Measurements from ENCODE around the gene LIG1.

LIG1 gene

DNA sequence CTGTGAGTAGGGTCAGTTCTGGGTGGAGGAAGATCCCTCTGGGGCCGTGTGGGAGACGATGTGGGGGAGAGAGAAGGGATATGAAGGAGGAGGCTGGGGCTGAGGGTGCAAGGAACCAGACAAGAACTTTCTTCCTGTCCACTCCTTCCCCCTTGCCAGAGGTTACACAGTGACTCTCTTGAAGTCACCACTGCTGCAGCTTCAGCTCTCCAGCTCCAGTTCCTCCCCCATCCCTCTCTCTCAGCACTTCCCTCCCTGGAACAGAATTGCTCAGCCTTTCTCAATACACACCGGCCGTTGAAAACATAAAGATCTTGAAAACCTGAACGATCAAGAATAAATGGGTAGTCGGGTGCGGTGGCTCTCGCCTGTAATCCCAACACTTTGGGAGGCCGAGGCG is 5.4 kb upstream of the LIG1 start:
- no peak for DNase-seq (ENCODE audit: extremely low spot score)
- ChIA-PET CTCF (no interaction called here), POLR2A (no interaction called here)
- TF ChIP-seq TARDBP (IDR thresholded peaks at IDR 0.05) = no peak
- no peak for TF ChIP-seq NFRKB (IDR thresholded peaks at IDR 0.05)
- no peak for TF ChIP-seq CTBP1 (IDR thresholded peaks at IDR 0.05; ENCODE audit: borderline replicate concordance)
- TF ChIP-seq ARNT (IDR thresholded peaks at IDR 0.05) = no peak
- no peak for TF ChIP-seq ELF4 (IDR thresholded peaks at IDR 0.05)
- TF ChIP-seq FOXM1 (IDR thresholded peaks at IDR 0.05; ENCODE audit: borderline replicate concordance) = no peak
- no peak for TF ChIP-seq L3MBTL2 (conservative IDR thresholded peaks at IDR 0.05)
- no peak for TF ChIP-seq SUZ12 (IDR thresholded peaks at IDR 0.05)
- TF ChIP-seq LEF1 (IDR thresholded peaks at IDR 0.05; ENCODE audit: borderline replicate concordance) = no peak
- TF ChIP-seq, protein P1, sequence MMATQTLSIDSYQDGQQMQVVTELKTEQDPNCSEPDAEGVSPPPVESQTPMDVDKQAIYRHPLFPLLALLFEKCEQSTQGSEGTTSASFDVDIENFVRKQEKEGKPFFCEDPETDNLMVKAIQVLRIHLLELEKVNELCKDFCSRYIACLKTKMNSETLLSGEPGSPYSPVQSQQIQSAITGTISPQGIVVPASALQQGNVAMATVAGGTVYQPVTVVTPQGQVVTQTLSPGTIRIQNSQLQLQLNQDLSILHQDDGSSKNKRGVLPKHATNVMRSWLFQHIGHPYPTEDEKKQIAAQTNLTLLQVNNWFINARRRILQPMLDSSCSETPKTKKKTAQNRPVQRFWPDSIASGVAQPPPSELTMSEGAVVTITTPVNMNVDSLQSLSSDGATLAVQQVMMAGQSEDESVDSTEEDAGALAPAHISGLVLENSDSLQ (IDR thresholded peaks at IDR 0.05) = no peak

DNA sequence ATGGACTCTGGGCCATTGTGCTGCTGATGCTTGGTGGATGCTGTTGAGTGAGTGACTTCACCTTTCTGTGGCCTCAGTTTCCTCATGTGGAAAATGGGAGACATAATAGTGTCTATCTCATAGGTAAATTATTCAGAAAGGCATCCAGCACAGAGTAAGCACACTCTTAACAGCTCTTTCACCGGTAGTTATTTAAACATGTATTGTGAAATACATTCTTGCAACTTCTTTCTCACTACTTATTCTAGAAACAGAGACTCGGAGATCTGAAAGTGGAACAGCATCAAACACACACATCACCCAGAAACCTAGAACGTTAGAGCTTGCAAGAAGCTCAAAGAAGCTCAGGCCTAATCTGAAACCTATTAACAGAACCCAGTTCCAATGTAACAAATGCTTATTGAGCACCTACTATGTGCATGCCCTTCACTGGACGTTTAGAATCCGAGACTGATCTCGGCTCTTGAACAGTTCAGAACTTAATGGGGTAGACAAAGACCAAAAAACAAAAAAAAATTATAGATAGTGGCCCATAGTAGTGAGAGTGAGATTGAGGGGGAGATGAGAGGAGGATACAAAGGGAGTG is 4.4 kb upstream of the LIG1 start:
- ChIA-PET CTCF (interaction anchor here (0.6 kb wide), 1 partner anchor 115 kb away, joined by 3 read pairs; no protein-coding TSS in a partner anchor), POLR2A (interaction anchor here (1.0 kb wide), 1 partner anchor 10 kb away, joined by 4 read pairs; no protein-coding TSS in a partner anchor)
- TF ChIP-seq FOXA1 (IDR thresholded peaks at IDR 0.05) = no peak
- TF ChIP-seq SUZ12 (IDR thresholded peaks at IDR 0.05) = no peak
- no peak for TF ChIP-seq HDGF (IDR thresholded peaks at IDR 0.05; ENCODE audit: borderline replicate concordance)
- no peak for TF ChIP-seq TARDBP (IDR thresholded peaks at IDR 0.05)
- no peak for TF ChIP-seq SP1 (IDR thresholded peaks at IDR 0.05)
- TF ChIP-seq ARNT (IDR thresholded peaks at IDR 0.05) = no peak
- TF ChIP-seq CTBP1 (IDR thresholded peaks at IDR 0.05; ENCODE audit: borderline replicate concordance) = no peak
- no peak for TF ChIP-seq FOXK2 (IDR thresholded peaks at IDR 0.05)
- TF ChIP-seq FOXM1 (IDR thresholded peaks at IDR 0.05; ENCODE audit: borderline replicate concordance) = no peak
- TF ChIP-seq, protein P1 (IDR thresholded peaks at IDR 0.05) = no peak
- TF ChIP-seq NFRKB (IDR thresholded peaks at IDR 0.05) = no peak
- no peak for TF ChIP-seq BHLHE40 (IDR thresholded peaks at IDR 0.05; ENCODE audit: borderline replicate concordance)
- TF ChIP-seq ELF4 (IDR thresholded peaks at IDR 0.05) = no peak
- TF ChIP-seq LEF1 (IDR thresholded peaks at IDR 0.05; ENCODE audit: borderline replicate concordance) = no peak
- DNase-seq (ENCODE audit: extremely low spot score) = no peak

DNA sequence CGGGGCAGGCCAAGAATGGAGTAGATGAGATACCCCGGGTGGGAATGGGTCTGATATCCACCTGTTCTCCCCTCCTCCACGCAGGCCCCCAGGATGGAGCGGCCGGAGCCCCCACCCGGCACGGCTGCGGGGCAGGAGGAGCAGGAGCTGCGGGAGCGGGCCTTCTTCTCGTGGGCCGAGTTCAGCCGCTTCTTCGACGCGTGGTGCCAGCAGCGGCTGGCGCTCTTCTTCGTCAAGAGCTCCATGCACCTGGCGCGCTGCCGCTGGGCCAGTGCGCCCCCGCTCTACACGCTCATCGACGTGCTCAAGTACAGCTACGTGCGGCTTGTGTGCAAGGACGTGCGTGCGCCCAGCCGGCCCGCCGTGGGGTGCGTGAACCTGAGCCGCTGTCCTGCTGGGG is 1.6 kb upstream of the LIG1 start:
- TF ChIP-seq FOXA1 (IDR thresholded peaks at IDR 0.05) (no peak), BHLHE40 (IDR thresholded peaks at IDR 0.05; ENCODE audit: borderline replicate concordance) (no peak), ZNF384 (IDR thresholded peaks at IDR 0.05) (no peak), SP1 (IDR thresholded peaks at IDR 0.05) (no peak), FOXK2 (IDR thresholded peaks at IDR 0.05) (no peak), TARDBP (IDR thresholded peaks at IDR 0.05) (no peak), FOXM1 (IDR thresholded peaks at IDR 0.05; ENCODE audit: borderline replicate concordance) (no peak), LEF1 (IDR thresholded peaks at IDR 0.05; ENCODE audit: borderline replicate concordance) (no peak), NFRKB (IDR thresholded peaks at IDR 0.05) (no peak), HDGF (IDR thresholded peaks at IDR 0.05; ENCODE audit: borderline replicate concordance) (no peak), ARNT (IDR thresholded peaks at IDR 0.05) (no peak), L3MBTL2 (conservative IDR thresholded peaks at IDR 0.05) (no peak), ELF4 (IDR thresholded peaks at IDR 0.05) (no peak), CTBP1 (IDR thresholded peaks at IDR 0.05; ENCODE audit: borderline replicate concordance) (no peak)
- TF ChIP-seq, protein P1 (IDR thresholded peaks at IDR 0.05) = no peak
- ChIA-PET POLR2A (interaction anchor here (0.7 to 2.5 kb wide), 4 partner anchors 12 to 61 kb away, joined by 3 to 9 read pairs (median 4); partner anchors contain the start of gene PLA2G4C), CTCF (interaction anchor here (1.0 kb wide), 1 partner anchor 23 kb away, joined by 4 read pairs; no protein-coding TSS in a partner anchor)
- no peak for DNase-seq (ENCODE audit: extremely low spot score)

DNA sequence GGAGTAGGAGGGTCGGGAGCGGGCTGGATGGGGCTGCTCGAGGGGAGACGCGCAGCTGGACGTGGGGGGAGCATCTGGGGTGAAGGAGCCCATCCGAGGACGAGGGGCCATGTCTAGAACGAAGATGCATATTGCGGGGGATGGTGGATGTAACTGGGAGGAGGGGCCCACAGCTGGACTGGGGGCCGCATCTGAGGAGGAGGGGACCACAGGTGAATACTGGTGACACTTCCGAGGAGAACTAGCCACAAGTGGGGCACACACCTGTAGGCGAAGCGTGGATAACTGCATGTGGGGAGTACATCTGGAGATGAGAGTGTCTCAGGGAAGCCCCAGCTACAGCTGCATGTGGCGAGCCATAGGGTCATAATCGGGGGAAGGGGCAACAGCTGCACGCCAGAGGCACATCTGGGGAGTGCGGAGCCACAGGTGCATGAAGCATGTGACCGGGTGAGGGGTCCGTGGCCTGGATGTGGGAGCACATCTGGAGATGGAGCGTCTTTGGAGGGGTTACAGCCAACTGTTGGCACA is 738 bp upstream of the LIG1 start:
- ChIA-PET POLR2A (interaction anchor here (0.7 to 2.5 kb wide), 6 partner anchors 9 to 60 kb away, joined by 3 to 9 read pairs (median 5); partner anchors contain the start of gene PLA2G4C), CTCF (no interaction called here)
- TF ChIP-seq ZNF384 (IDR thresholded peaks at IDR 0.05) (no peak), FOXK2 (IDR thresholded peaks at IDR 0.05) (no peak), FOXM1 (IDR thresholded peaks at IDR 0.05; ENCODE audit: borderline replicate concordance) (no peak), BHLHE40 (IDR thresholded peaks at IDR 0.05; ENCODE audit: borderline replicate concordance) (no peak), LEF1 (IDR thresholded peaks at IDR 0.05; ENCODE audit: borderline replicate concordance) (no peak), CTBP1 (IDR thresholded peaks at IDR 0.05; ENCODE audit: borderline replicate concordance) (no peak)
- DNase-seq (ENCODE audit: extremely low spot score) = no peak

DNA sequence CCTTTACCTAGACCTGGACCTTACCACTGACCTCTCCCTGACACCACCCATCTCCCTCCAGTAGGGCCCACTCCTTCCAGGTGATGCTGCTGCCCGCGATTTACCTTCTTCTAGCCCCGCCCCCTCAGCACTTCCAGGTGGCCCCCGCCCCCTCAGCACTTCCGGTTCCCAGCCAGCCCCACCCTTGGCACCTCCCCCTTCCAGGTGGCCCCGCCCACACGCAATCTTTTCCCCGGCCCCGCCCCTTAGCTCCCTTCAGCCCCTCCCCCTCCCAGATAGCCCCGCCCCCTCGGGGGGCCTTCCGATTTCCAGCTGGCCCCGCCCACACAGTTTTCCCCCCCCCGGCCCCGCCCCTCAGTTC is 586 bp downstream of the LIG1 start:
- TF ChIP-seq SP1 (IDR thresholded peaks at IDR 0.05) (no peak), ARNT (IDR thresholded peaks at IDR 0.05) (no peak), CTBP1 (IDR thresholded peaks at IDR 0.05; ENCODE audit: borderline replicate concordance) (no peak), L3MBTL2 (conservative IDR thresholded peaks at IDR 0.05) (no peak), ZNF384 (IDR thresholded peaks at IDR 0.05) (no peak), FOXA1 (IDR thresholded peaks at IDR 0.05) (no peak), TARDBP (IDR thresholded peaks at IDR 0.05) (no peak), ELF4 (IDR thresholded peaks at IDR 0.05) (no peak), NFRKB (IDR thresholded peaks at IDR 0.05) (no peak), SUZ12 (IDR thresholded peaks at IDR 0.05) (no peak), FOXM1 (IDR thresholded peaks at IDR 0.05; ENCODE audit: borderline replicate concordance) (no peak), FOXK2 (IDR thresholded peaks at IDR 0.05) (no peak), BHLHE40 (IDR thresholded peaks at IDR 0.05; ENCODE audit: borderline replicate concordance) (no peak)
- TF ChIP-seq, protein P1 (IDR thresholded peaks at IDR 0.05) = no peak
- peak; percentile 95 for DNase-seq (ENCODE audit: extremely low spot score)
- POLR2A ChIA-PET = interaction anchor here (1.0 to 2.5 kb wide), 2 partner anchors 17 to 59 kb away, joined by 4 to 9 read pairs; partner anchors contain the start of gene PLA2G4C
- CTCF ChIA-PET = no interaction called here

All from HEK293T (cell line).